BE2C (cell line): Measurements from ENCODE around the gene SYCP3.

Experiments used
- DNase-seq: peaks from one replicate; pipeline ENCODE4 v3.0.0-alpha.2; 2020
- H3K27me3 ChIP-seq: fragments of 250-450 bp; sonication (Bioruptor Pico); 2 replicates; pipeline ENCODE4 v1.5.1; 2020; ENCODE audit warnings: mild to moderate bottlenecking
- H3K36me3 ChIP-seq: fragments of 250-450 bp; sonication (Bioruptor Pico); 2 replicates; pipeline ENCODE4 v1.5.1; 2020; ENCODE audit warnings: mild to moderate bottlenecking
- H3K4me1 ChIP-seq: fragments of 250-450 bp; sonication (Bioruptor Pico); 2 replicates; pipeline ENCODE4 v1.5.1; 2020
- H3K4me3 ChIP-seq: 2 replicates; pipeline ENCODE4 v1.5.1; 2011; ENCODE audit warnings: low read depth, low read length
- H3K9me3 ChIP-seq: fragments of 250-450 bp; sonication (Bioruptor Pico); 2 replicates; pipeline ENCODE4 v1.5.1; 2020
- CTCF ChIP-seq: IDR thresholded peaks from 2 replicates; pipeline ENCODE4 v1.5.1; 2012; ENCODE audit warnings: mild to moderate bottlenecking, low read depth, low read length

SYCP3 gene

DNA sequence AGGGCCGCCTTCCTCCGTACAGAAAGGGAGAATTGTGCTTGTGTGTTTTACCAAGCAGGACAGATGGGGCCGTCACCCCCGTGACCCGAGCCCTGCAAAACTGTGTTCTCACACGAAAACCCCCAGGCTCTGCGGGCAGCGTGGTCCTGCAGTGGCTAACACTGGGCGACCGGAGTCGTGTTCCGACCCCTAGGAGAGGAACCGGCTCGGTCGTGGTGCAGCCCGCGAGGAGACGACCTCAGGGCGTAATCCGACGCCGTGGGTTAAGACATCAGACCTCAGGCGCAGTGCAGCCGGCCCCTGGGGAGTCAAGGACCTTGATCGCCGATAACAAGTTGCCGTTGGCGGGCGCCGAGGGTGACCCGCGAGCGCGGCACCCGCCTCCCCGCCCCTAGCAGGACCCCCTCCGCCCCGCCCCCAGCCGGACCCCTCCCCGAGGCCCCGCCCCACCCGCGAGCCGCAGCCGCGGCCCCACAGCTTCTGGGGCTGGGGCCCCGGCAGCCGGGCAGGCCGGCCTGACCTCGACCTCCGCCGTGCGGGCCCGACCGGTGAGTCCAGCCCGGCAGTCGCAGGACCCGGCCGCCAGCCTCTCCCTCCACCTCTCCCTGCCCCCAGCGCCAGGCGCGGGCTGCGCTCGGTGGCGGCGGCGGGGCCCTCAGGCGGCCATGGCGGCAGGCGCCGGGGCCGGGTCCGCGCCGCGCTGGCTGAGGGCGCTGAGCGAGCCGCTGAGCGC, 41.9 kb downstream of the SYCP3 start, which contains the start of gene CHPT1:
TSS of gene CHPT1 (plus strand) at position 444 of the 733 bp plus-strand sequence. CDS start at position 666, 222 bp downstream.
- peaks cover 3% of the 10 kb centered on the region; the same call in 1 of the 2 replicates for H3K4me1 ChIP-seq
- H3K4me3 ChIP-seq, result peak within 1 kb of the TSS; percentile 83
- peaks cover 5% of the 10 kb centered on the region; the same call in 1 of the 2 replicates for H3K36me3 ChIP-seq
- no peaks in the 10 kb centered on the region for H3K27me3 ChIP-seq
- DNase-seq, result peak; percentile 83
- TF ChIP-seq CTCF, result no peak
- H3K9me3 ChIP-seq, result no peaks in the 10 kb centered on the region

DNA sequence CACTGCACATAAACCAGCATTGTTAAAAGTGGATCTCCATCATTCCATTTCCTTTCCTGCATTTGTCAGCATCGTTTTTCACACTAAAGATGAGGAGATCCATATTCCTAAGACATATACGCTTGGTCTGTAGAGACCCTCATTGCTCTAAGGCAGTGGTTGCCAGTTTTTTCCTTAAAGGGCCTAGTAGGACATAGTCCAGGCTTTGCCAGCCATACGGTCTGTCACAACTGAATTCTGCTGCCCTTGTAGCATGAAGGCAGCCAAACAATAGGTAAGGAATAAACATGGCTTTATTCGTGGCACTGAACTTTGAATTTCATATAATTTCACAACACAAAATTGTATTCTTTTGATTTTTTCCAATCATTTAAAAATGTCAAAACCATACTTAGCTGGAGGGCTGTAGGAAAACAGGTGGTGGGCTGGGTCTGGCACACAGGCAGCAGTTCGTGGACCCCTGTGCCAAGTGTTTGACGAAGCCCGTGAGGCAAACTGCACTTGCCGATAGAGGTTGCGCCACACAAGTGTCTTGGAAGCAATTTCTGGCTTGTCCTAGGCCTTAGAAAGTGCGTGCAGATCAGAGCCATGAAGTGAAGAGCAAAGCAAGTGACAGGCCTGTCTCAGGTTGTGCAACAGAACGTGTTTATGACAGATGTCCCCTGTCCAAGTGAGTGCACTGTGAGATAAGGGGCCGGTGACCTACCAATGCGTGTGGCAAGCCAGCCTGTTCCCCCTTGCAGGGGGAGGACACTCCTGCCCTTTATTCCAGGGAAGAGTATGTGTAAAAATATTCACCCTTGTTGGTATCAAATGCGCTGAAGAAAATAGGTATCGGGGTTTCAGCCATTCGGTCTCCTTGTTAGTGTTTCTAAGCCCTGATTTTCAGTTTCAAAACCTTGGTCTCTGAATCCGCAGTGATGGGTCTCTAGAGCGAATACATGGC, 42.7 kb downstream of the SYCP3 start:
- Histone ChIP-seq H3K27me3 (no peaks in the 10 kb centered on the region), H3K4me1 (peaks cover 3% of the 10 kb centered on the region; the same call in 1 of the 2 replicates), H3K4me3 (peak overlapping the region; percentile 83), H3K9me3 (no peaks in the 10 kb centered on the region), H3K36me3 (peaks cover 5% of the 10 kb centered on the region; the same call in 1 of the 2 replicates)
- TF ChIP-seq CTCF, result no peak
- peak; percentile 51 for DNase-seq

DNA sequence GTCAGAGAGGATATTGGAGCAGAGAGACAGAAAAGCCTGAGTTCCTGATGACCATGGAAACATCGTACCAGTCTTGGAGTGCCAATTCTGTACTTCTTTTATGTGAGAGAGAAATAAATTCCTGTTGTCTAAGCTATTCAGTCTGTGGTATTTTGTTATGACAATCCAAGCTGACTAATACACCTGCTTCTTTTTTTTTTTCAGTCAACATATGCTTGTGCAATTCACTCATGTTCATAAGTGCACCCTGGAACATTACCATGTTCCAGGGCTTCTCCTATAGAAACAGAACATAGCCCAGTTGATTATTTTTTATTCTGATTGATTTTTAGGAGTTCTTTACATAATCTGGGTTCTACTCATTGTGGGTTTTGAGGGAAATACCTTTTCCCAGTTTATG, 43.6 kb downstream of the SYCP3 start:
- no peak for DNase-seq
- H3K27me3 ChIP-seq, result no peaks in the 10 kb centered on the region
- peaks cover 3% of the 10 kb centered on the region; the same call in 1 of the 2 replicates for H3K4me1 ChIP-seq
- H3K4me3 ChIP-seq, result no peak overlapping the region
- no peak for TF ChIP-seq CTCF
- H3K9me3 ChIP-seq, result no peaks in the 10 kb centered on the region
- peaks cover 5% of the 10 kb centered on the region; the same call in 1 of the 2 replicates for H3K36me3 ChIP-seq

GRCh38 chr12:101694986-101695385, 44.3 kb downstream of the SYCP3 start:
- Histone ChIP-seq H3K36me3 (peaks cover 5% of the 10 kb centered on the region; the same call in 1 of the 2 replicates), H3K27me3 (no peaks in the 10 kb centered on the region), H3K4me3 (no peak overlapping the region), H3K4me1 (peaks cover 3% of the 10 kb centered on the region; the same call in 1 of the 2 replicates), H3K9me3 (no peaks in the 10 kb centered on the region)
- no peak for DNase-seq
- no peak for TF ChIP-seq CTCF

DNA sequence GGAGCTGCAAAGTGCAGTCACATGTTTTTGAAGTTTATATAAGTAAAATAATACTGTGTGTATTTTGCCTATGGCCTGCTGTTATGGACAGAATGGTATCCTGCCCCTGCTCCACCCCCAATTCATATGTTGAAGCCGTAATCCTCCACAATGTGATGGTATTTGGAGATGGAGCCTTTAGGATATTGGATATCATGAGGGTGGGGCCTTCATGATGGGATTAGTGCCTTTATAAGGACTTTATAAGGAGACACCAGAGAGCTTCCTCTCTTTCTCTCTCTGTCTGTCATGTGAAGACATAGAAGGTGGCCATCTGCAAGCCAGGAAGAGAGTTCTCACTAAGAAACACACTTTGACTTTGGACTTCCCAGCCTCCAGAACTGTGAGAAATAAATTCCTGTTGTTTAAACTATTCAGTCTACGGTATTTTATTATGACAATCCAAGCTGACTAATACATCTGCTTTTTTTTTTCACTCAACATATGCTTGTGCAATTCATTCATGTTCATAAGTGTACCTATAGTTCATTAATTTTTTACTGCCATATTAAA, 44.9 kb downstream of the SYCP3 start:
- no peak for DNase-seq
- TF ChIP-seq CTCF, result no peak
- Histone ChIP-seq H3K4me1 (no peaks in the 10 kb centered on the region), H3K9me3 (no peaks in the 10 kb centered on the region), H3K27me3 (no peaks in the 10 kb centered on the region), H3K36me3 (peaks cover 5% of the 10 kb centered on the region; the same call in 1 of the 2 replicates), H3K4me3 (no peak overlapping the region)
